ENCODE data around the gene ZC3H7A. TPM values are rescaled to one million over a fixed set of nuclear protein-coding genes. Genes with fewer than 3 reads are reported as not detected.

Gene ZC3H7A
- total and polyA plus RNA-seq, 2 of the 13 experiments (the other 11 are each of a cell fraction or from before 2014, with no cell fraction given) = 29.2 to 36.8 TPM

GRCh38 chr16:11757671-11758545 lies 39.1 kb downstream of the ZC3H7A start (continued):
- TF ChIP-seq, protein P1, sequence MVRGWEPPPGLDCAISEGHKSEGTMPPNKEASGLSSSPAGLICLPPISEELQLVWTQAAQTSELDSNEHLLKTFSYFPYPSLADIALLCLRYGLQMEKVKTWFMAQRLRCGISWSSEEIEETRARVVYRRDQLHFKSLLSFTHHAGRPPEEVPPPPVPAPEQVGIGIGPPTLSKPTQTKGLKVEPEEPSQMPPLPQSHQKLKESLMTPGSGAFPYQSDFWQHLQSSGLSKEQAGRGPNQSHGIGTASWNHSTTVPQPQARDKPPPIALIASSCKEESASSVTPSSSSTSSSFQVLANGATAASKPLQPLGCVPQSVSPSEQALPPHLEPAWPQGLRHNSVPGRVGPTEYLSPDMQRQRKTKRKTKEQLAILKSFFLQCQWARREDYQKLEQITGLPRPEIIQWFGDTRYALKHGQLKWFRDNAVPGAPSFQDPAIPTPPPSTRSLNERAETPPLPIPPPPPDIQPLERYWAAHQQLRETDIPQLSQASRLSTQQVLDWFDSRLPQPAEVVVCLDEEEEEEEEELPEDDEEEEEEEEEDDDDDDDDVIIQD (CRISPR knock-in tag; IDR thresholded peaks at IDR 0.05; ENCODE audit: low read depth) = 0 out of 2 replicates have a peak, but pooled peaks have one; percentile 40
- TF ChIP-seq PPARG (CRISPR knock-in tag; conservative IDR thresholded peaks at IDR 0.05) = peak; percentile 48; the same call in 1 of the 2 replicates
- 0 out of 2 replicates have a peak, but pooled peaks have one; percentile 23 for TF ChIP-seq ZNF3 (CRISPR knock-in tag; IDR thresholded peaks at IDR 0.05)
- TF ChIP-seq ESRRA (CRISPR knock-in tag; IDR thresholded peaks at IDR 0.05; ENCODE audit: low read depth) = peak; percentile 78
- peak; percentile 48; the same call in 1 of the 2 replicates for TF ChIP-seq MEF2D (CRISPR knock-in tag; IDR thresholded peaks at IDR 0.05)
- no peak for TF ChIP-seq EEA1 (CRISPR knock-in tag; IDR thresholded peaks at IDR 0.05; ENCODE audit: borderline replicate concordance)
- TF ChIP-seq ZNF510 (CRISPR knock-in tag; IDR thresholded peaks at IDR 0.05; ENCODE audit: low read depth) = peak; percentile 52; the same call in 1 of the 2 replicates
- TF ChIP-seq RORA (CRISPR knock-in tag; IDR thresholded peaks at IDR 0.05) = peak; percentile 43; the same call in 1 of the 2 replicates
- TF ChIP-seq, protein P2, sequence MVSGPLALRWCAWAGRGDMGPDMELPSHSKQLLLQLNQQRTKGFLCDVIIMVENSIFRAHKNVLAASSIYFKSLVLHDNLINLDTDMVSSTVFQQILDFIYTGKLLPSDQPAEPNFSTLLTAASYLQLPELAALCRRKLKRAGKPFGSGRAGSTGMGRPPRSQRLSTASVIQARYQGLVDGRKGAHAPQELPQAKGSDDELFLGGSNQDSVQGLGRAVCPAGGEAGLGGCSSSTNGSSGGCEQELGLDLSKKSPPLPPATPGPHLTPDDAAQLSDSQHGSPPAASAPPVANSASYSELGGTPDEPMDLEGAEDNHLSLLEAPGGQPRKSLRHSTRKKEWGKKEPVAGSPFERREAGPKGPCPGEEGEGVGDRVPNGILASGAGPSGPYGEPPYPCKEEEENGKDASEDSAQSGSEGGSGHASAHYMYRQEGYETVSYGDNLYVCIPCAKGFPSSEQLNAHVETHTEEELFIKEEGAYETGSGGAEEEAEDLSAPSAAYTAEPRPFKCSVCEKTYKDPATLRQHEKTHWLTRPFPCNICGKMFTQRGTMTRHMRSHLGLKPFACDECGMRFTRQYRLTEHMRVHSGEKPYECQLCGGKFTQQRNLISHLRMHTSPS (CRISPR knock-in tag; IDR thresholded peaks at IDR 0.05; ENCODE audit: low read depth) = peak; percentile 91
- TF ChIP-seq ZNF816 (CRISPR knock-in tag; IDR thresholded peaks at IDR 0.05; ENCODE audit: borderline replicate concordance) = 0 out of 2 replicates have a peak, but pooled peaks have one; percentile 26
- peak; percentile 55; the same call in 1 of the 2 replicates for TF ChIP-seq KAT7 (CRISPR knock-in tag; IDR thresholded peaks at IDR 0.05; ENCODE audit: borderline replicate concordance)
- peak; percentile 70; the same call in 1 of the 2 replicates for TF ChIP-seq ZNF230 (CRISPR knock-in tag; IDR thresholded peaks at IDR 0.05)
- TF ChIP-seq SNAI1 (CRISPR knock-in tag; IDR thresholded peaks at IDR 0.05; ENCODE audit: borderline replicate concordance) = no peak
- TF ChIP-seq NCOA2 (CRISPR knock-in tag; IDR thresholded peaks at IDR 0.05) = peak; percentile 67
- TF ChIP-seq ZSCAN31 (CRISPR knock-in tag; IDR thresholded peaks at IDR 0.05; ENCODE audit: low read depth) = 0 out of 2 replicates have a peak, but pooled peaks have one; percentile 31
- 0 out of 2 replicates have a peak, but pooled peaks have one; percentile 23 for TF ChIP-seq NFIC (IDR thresholded peaks at IDR 0.05; ENCODE audit: low read length)
- TF ChIP-seq, protein P3, sequence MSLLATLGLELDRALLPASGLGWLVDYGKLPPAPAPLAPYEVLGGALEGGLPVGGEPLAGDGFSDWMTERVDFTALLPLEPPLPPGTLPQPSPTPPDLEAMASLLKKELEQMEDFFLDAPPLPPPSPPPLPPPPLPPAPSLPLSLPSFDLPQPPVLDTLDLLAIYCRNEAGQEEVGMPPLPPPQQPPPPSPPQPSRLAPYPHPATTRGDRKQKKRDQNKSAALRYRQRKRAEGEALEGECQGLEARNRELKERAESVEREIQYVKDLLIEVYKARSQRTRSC (CRISPR knock-in tag; IDR thresholded peaks at IDR 0.05; ENCODE audit: low read depth) = 0 out of 2 replicates have a peak, but pooled peaks have one; percentile 55
- TF ChIP-seq CC2D1A (CRISPR knock-in tag; IDR thresholded peaks at IDR 0.05) = no peak
- no peak for TF ChIP-seq NR3C1 (CRISPR knock-in tag; IDR thresholded peaks at IDR 0.05)
- peak; percentile 27 for TF ChIP-seq ZNF781 (CRISPR knock-in tag; IDR thresholded peaks at IDR 0.05; ENCODE audit: borderline replicate concordance, not compliant biosample characterization)
- peak; percentile 57; the same call in 1 of the 2 replicates for TF ChIP-seq RXRB (CRISPR knock-in tag; IDR thresholded peaks at IDR 0.05; ENCODE audit: borderline replicate concordance)
- TF ChIP-seq ZNF350 (CRISPR knock-in tag; IDR thresholded peaks at IDR 0.05; ENCODE audit: borderline replicate concordance, low read depth) = 0 out of 2 replicates have a peak, but pooled peaks have one; percentile 1
- no peak for TF ChIP-seq ZNF772 (CRISPR knock-in tag; IDR thresholded peaks at IDR 0.05)
- peak; percentile 71; the same call in 1 of the 2 replicates for TF ChIP-seq HMG20A (CRISPR knock-in tag; IDR thresholded peaks at IDR 0.05; ENCODE audit: borderline replicate concordance)
- TF ChIP-seq THYN1 (CRISPR knock-in tag; IDR thresholded peaks at IDR 0.05; ENCODE audit: borderline replicate concordance, low read depth) = peak; percentile 76; the same call in 1 of the 2 replicates
- TF ChIP-seq SMC3 (IDR thresholded peaks at IDR 0.05; ENCODE audit: low read length) = 0 out of 2 replicates have a peak, but pooled peaks have one; percentile 2

Data from HepG2 (cell line).